ENCODE results near the gene LGI2. TPM values are rescaled to one million over a fixed set of nuclear protein-coding genes. Genes with fewer than 3 reads are reported as not detected.

LGI2 gene
- total and polyA plus RNA-seq, 4 donors, result 0.05 to 0.19 (median 0.08) TPM; not detected in 1

- H3K9me3 ChIP-seq (ENCODE audit: control insufficient read depth in 4 of 4, low read length in 3 of 4), result no peaks in the 10 kb centered on the region
- no peak for DNase-seq (ENCODE audit: low spot score)
- no peak overlapping the region for H3K4me3 ChIP-seq (ENCODE audit: low read depth in 1 of 3, low read length in 3 of 3)
- no peaks in the 10 kb centered on the region for H3K36me3 ChIP-seq (ENCODE audit: control insufficient read depth in 4 of 4, insufficient read depth in 3 of 4, low read depth in 1 of 4, low read length in 3 of 4)
- TF ChIP-seq FOXA1 (IDR thresholded peaks at IDR 0.05), result no peak
- TF ChIP-seq ZBTB33 (IDR thresholded peaks at IDR 0.05), result no peak
- TF ChIP-seq NR2F2 (IDR thresholded peaks at IDR 0.05), result no peak
- no peak for TF ChIP-seq RXRA (IDR thresholded peaks at IDR 0.05)
- TF ChIP-seq REST (IDR thresholded peaks at IDR 0.05), result no peak
- TF ChIP-seq GABPA (IDR thresholded peaks at IDR 0.05 in 1 of 2, conservative IDR thresholded peaks at IDR 0.05 in 1 of 2), result no peak
- no peak for TF ChIP-seq SP1 (IDR thresholded peaks at IDR 0.05)
- TF ChIP-seq EGR1 (IDR thresholded peaks at IDR 0.05; ENCODE audit: low read depth in 2 of 2), result no peak
- no peak for TF ChIP-seq MAX (IDR thresholded peaks at IDR 0.05)
- no peak for TF ChIP-seq FOXA2 (IDR thresholded peaks at IDR 0.05)
- TF ChIP-seq HNF4A (conservative IDR thresholded peaks at IDR 0.05), result no peak
- H3K9ac ChIP-seq (ENCODE audit: low read depth in 1 of 2, low read length in 2 of 2), result no peak overlapping the region
- H3K4me1 ChIP-seq (ENCODE audit: control insufficient read depth in 4 of 4, insufficient read depth in 4 of 4, low read length in 3 of 4), result no peaks in the 10 kb centered on the region
- 76% methylated on average over 5 of the region's 5 CpGs for WGBS
- peaks cover 0 to 4% (median 0%) of the 10 kb centered on the region in 4 donors for H3K27me3 ChIP-seq (ENCODE audit: control insufficient read depth in 4 of 4, insufficient read depth in 4 of 4, low read length in 3 of 4)
- no peak overlapping the region for H3K27ac ChIP-seq (ENCODE audit: low read depth in 1 of 2, low read length in 2 of 2)
Measured at GRCh38 chr4:25020236-25020635, 10.5 kb downstream of the LGI2 start.

- Histone ChIP-seq H3K27ac (ENCODE audit: low read depth in 1 of 2, low read length in 2 of 2) (no peak overlapping the region), H3K27me3 (ENCODE audit: control insufficient read depth in 4 of 4, insufficient read depth in 4 of 4, low read length in 3 of 4) (no peaks in the 10 kb centered on the region), H3K4me1 (ENCODE audit: control insufficient read depth in 4 of 4, insufficient read depth in 4 of 4, low read length in 3 of 4) (no peaks in the 10 kb centered on the region), H3K9me3 (ENCODE audit: control insufficient read depth in 4 of 4, low read length in 3 of 4) (no peaks in the 10 kb centered on the region), H3K36me3 (ENCODE audit: control insufficient read depth in 4 of 4, insufficient read depth in 3 of 4, low read depth in 1 of 4, low read length in 3 of 4) (no peaks in the 10 kb centered on the region), H3K4me3 (ENCODE audit: low read depth in 1 of 3, low read length in 3 of 3) (no peak overlapping the region), H3K9ac (ENCODE audit: low read depth in 1 of 2, low read length in 2 of 2) (no peak overlapping the region)
- WGBS, result 87% methylated on average over 2 of the region's 2 CpGs
- no peak for DNase-seq (ENCODE audit: low spot score)
- no peak for TF ChIP-seq TAF1 (conservative IDR thresholded peaks at IDR 0.05)
- no peak for TF ChIP-seq CTCF (IDR thresholded peaks at IDR 0.05; ENCODE audit: low read depth, low read length, missing input control)
- no peak for TF ChIP-seq EGR1 (IDR thresholded peaks at IDR 0.05; ENCODE audit: low read depth in 2 of 2)
- TF ChIP-seq REST (IDR thresholded peaks at IDR 0.05), result no peak
- no peak for TF ChIP-seq YY1 (IDR thresholded peaks at IDR 0.05)
- no peak for TF ChIP-seq RAD21 (IDR thresholded peaks at IDR 0.05)
- no peak for TF ChIP-seq HNF4G (IDR thresholded peaks at IDR 0.05)
- TF ChIP-seq FOXA2 (IDR thresholded peaks at IDR 0.05), result no peak
- no peak for TF ChIP-seq HNF4A (conservative IDR thresholded peaks at IDR 0.05)
- no peak for TF ChIP-seq FOXA1 (IDR thresholded peaks at IDR 0.05)
- no peak for TF ChIP-seq NR2F2 (IDR thresholded peaks at IDR 0.05)
- no peak for TF ChIP-seq ZBTB33 (IDR thresholded peaks at IDR 0.05)
- no peak for TF ChIP-seq MAX (IDR thresholded peaks at IDR 0.05)
- no peak for TF ChIP-seq RXRA (IDR thresholded peaks at IDR 0.05)
- TF ChIP-seq SP1 (IDR thresholded peaks at IDR 0.05), result no peak
- no peak for TF ChIP-seq JUND (IDR thresholded peaks at IDR 0.05)
- TF ChIP-seq ATF3 (IDR thresholded peaks at IDR 0.05), result no peak
- no peak for TF ChIP-seq GABPA (IDR thresholded peaks at IDR 0.05 in 1 of 2, conservative IDR thresholded peaks at IDR 0.05 in 1 of 2)
Measured at GRCh38 chr4:25019501-25019900, 11.2 kb downstream of the LGI2 start.
